Hepatocyte (in vitro differentiated cells): ENCODE data around the gene WIZ.

Experiments
- CTCF ChIP-seq: fragments of 200-600 bp; sonication (generic); IDR thresholded peaks from 2 replicates; pipeline ENCODE4 v1.5.1; 2016; ENCODE audit warnings: antibody characterized with exemption, mild to moderate bottlenecking; ENCODE audit not compliant: poor library complexity
- EZH2 ChIP-seq: fragments of 200-600 bp; sonication (generic); IDR thresholded peaks from 2 replicates; pipeline ENCODE4 v1.6.1; 2016; ENCODE audit warnings: antibody characterized with exemption, mild to moderate bottlenecking, borderline replicate concordance

- TF ChIP-seq CTCF, result no peak
- TF ChIP-seq EZH2, result no peak
Observed at GRCh38 chr19:15441317-15441716, 8.4 kb downstream of the WIZ start.
